Retina (tissue), 1 donor: Measurements from ENCODE around the gene RFK.
"Not testable (repeated sequence)": the region's sequence is repeated elsewhere in the genome, so short reads cannot be mapped to it uniquely, and the experiment has no call there.

Experiments used
- DNase-seq: peaks from one replicate; pipeline ENCODE4 v3.0.0-alpha.2; 2016

The RFK gene

DNA sequence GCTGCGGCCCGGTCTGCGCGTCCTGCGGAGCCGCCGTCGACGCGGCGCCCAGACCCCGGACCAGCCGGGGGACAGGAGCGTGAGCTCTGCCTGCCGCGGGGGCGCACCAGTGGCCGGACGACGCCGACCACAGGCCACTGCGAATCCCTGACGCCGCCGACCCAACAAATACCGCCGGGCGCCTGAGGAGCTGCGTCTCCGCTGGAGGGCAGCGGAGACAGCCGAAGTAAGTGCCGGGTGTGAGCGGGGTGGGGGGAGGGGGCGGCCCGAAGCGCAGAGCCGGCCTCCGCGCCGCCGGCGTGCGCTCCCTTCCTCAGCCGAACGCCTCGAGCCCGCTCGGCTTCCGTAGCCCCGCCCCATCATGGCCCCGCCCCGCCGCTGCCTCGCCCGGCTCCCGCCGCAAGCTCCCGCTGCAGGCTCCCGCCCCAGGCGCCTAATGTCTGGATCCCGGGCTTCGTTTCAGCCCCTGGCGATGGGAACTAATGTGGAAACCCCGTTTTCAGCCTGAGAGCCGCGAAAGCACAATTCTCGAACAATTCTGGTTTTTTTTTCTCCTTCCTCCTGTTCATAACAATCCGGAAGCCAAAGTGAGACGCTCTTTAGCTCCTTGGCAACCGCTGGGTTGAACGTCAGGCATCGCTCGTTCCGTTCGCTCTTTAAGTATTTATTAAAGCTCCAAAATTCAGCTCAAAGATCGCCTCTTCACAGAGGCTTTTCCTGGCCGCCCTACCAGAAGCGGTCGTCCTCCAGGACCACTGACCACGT is at the start of gene RFK:
TSS of gene RFK (minus strand) at position 232 of the 765 bp plus-strand sequence. CDS start 255 bp downstream, outside the sequence.
- DNase-seq: peak; percentile 96

DNA sequence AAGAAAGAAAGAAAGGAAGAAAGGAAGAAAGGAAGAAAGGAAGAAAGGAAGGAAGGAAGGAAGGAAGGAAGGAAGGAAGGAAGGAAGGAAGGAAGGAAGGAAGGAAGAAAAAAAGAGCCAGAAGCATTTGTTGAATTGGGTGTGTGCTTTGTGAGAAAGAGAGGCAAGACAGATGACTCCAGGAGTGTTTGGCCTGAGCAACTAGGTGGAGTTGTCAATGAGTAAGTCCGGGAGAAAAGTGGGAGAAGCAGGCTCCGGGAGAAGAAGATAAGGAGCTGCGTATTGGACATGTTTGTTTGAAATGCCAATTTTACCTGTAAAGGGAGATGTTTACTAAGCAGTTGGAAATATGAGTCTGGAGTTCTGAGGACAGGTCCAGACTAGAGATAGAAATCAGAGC is 49.7 kb upstream of the RFK start:
- DNase-seq: no peak

DNA sequence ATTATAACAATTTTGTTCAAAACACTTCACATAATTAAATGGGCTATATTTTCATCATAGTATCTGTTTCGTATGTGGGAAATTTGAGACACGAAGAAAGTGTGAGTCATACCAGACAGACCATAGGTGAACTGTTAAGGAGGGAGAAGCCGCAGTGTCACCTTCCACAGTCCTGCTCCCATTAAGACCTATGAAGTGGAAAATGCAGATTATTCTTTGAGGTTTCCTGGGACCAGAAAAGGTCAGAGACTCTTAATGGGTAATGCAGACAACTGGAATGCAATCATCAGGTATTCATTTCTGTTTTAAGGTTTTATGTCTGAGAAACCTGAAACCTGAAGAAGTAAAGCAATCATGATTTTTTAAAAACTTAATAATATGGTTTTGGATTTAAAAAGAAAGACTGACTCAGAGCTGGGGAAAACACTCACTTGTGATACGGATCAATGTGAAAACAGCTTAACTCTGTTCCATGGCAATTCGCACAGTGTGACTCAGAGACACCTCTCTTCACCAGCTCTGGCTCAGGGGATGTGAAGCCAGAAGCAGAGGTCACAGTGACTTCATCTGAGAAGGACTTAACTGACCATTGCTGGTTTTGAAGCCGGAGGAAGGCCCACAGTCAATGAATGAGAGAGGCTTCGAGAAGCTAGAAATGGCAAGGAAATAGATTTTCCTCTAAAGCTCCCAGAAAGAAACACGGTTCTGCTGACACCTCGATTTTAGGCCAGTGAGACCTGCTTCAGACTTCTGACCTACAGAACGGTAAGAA is 47.5 kb upstream of the RFK start:
- no peak for DNase-seq

DNA sequence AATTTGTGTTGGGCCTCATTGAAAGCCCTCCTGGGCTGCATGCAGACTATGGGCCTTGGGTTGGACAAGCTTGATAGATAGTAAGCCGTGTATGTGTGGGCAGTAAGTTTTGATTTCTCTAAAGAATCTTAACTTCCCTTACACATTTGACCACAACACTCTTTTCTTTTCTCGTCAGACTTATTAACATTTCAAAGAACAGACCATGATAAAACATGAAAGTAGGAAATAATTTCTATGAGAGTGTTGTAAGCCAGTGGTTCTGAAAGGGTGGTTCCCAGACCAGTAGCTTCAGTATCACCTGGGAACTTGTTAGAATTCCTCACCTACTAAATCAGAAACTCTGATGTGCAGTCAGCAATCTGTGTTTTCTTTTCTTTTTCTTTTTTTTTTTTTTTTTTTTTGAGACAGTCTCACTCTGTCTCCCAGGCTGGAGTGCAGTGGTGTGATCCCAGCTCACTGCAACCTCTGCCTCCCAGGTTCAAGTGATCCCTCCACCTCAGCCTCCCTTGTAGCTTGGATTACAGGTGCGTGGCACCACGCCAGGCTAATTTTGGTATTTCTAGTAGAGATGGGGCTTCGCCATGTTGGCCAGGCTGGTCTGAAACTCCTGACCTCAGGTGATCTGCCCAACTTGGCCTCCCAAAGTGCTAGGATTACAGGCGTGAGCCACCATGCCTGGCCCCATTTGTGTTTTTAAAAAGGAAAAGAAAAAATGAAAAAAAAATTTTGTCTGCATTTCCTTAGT is 44.8 kb upstream of the RFK start:
- DNase-seq: no peak

DNA sequence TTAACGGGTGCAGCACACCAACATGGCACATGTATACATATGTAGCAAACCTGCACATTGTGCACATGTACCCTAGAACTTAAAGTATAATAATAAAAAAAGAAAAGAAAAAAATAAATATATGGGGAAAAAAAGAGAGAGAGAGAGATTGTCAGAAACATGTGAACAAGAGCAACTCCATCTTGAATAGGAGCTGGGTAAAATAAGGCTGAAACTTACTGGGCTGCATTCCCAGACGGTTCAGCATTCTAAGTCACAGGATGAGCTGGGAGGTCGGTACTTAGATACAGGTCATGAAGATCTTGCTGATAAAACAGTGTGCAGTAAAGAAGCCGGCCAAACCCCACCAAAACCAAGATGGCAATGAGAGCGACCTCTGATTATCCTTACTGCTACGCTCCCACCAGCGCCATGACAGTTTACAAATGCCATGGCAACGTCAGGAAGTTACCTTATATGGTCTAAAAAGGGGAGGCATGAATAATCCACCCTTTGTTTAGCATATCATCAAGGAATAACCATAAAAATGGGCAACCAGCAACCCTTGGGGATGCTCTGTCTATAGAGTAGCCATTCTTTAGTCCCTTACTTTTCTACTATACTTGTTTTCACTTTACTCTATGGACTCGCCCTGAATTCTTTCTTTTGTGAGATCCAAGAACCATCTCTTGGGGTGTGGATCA is 42.9 kb upstream of the RFK start:
- not testable (repeated sequence) for DNase-seq

DNA sequence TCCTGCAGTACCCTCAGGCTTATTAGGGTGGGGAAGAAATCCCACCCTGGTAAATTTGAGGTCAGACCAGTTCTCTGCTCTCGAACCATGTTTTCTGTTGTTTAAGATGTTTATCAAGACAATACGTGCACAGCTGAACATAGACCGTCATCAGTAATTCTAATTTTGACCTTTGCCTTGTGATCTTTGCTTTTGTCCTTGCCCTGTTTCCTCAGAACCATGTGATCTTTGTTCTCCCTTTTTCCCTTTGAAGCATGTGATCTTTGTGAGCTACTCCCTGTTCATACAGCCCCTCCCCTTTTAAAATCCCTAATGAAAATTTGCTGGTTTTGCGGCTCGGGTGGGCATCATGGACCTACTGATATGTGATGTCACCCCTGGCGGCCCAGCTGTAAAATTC is 40.7 kb upstream of the RFK start:
- not testable (repeated sequence) for DNase-seq

DNA sequence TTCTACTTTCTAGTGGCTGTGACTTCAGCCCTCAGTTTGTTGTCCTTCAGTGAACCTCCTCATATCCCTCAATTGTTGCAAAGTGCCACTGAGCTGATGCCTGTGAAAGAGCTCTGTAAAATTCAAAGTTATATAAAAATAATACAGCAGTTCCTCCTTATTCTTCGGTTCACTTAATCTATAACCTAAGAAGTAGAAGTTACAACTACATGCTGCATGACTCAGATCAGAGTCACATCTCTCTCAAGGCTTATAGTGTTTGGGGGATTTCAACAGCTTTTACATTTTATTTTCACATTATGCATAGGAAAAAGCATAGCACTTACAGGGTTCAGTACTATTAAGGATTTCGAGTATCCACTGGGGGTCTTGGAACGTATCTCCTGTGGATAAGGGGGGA is 39.6 kb upstream of the RFK start:
- DNase-seq: no peak

DNA sequence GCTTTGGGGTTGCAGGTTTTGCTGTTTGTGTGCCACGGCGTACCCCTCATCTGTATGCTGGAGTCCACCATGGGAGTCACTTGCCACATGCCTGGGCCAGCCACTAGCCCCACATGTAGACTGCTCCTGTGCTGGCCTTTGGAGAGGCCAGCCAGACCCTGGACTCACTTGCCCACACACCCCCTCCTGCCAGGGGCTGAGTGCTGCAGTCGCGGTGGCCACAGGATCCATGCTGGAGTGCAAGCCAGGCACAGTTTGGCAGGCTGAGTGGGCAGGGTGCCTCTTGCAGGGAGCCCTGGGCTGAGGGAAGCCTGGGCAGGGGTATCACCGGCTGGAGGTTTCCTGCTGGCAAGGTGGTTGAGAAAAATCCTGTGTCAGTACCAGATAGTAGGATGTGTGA is 39.2 kb upstream of the RFK start:
- DNase-seq: no peak

DNA sequence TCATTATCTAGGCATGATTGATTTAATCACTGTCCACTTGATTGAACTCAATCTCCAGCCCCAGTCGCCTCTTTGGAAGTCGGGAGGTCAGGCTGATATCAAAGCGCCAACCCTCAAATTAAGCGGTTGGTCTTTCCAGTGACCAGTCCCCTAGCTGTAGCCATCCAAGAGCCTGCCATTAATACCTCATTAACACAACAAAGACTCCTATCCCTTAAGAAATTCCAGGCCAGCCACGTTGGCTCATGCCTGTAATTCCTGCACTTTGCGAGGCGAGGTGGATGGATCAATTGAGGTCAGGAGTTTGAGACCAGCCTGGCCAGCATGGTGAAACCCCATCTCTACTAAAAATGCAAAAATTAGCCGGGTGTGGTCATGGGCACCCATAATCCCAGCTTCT is 37.4 kb upstream of the RFK start:
- DNase-seq: no peak

DNA sequence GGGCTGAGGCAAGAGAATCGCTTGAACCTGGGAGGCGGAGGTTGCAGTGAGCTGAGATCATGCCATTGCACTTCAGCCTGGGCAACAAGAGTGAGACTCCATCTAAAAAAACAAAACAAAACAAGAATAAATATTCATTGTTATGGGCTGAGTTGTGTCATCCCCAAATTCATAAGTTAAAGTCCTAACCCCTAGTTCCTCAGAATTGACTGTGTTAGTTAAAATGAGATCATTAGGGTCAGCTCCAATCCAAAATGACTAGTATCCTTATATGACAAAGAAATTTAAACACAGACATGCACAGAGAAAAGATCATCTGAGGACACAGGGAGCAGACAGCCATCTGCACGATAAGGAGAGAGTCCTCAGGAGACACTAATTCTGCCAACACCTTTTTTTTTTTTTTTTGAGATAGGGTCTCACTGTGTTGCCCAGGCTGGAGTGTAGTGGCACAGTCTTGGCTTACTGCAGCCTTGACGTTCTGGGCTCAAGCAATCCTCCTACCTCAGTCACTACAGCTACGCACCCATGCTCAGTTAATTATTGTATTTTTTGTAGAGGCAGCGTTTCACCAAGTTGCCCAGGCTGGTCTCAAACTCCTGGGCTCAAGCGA is 32.7 kb upstream of the RFK start:
- no peak for DNase-seq

DNA sequence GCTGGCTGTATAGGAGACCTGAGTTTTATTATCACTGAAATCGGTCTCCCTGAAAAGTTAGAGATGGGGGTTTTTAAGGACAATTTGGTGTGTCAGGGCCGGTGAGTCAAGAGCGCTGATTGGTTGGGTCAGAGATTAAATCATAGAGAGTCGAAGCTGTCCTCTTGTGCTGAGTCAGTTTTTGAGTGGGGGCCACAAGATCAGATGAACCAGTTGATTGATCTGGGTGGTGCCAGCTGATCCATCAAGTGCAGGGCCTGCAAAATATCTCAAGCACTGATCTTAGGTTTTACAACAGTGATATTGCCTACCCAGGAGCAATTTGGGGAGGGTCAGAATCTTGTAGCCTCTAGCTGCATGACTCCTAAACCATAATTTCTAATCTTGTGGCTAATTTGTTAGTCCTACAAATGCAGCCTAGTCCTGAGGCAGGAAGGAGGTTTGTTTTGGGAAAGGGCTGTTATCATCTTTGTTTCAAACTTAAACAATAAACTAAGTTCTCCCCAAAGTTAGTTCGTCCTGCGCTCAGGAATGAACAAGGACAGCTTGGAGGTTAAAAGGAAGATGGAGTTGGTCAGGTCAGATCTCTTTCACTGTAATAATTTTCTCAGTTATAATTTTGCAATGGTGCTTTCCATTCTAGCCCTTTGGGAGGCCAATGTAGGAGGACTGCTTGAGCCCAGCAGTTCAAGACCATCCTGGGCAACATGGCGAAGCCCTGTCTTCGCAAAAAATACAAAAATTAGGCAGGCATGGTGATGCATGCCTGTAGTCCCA is 31.6 kb upstream of the RFK start:
- DNase-seq: no peak

DNA sequence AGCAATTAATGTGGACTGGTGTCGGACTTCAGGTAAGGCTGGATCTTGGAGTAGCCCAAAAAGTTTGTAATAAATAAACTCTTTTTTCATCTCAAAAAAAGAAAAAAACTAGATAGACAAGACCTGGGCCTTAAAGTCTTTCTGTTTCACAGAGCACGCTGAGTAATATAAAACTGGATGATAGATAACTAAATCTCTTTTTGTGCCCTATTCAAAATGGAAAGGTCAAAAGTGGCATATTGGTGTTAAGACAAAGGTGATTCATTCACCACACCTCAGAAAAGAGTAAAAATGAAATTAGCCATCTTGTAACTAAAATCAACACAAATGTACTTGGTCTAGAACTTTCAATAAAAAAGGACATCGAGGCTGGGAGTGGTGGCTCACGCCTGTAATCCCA is 30.3 kb upstream of the RFK start:
- no peak for DNase-seq

DNA sequence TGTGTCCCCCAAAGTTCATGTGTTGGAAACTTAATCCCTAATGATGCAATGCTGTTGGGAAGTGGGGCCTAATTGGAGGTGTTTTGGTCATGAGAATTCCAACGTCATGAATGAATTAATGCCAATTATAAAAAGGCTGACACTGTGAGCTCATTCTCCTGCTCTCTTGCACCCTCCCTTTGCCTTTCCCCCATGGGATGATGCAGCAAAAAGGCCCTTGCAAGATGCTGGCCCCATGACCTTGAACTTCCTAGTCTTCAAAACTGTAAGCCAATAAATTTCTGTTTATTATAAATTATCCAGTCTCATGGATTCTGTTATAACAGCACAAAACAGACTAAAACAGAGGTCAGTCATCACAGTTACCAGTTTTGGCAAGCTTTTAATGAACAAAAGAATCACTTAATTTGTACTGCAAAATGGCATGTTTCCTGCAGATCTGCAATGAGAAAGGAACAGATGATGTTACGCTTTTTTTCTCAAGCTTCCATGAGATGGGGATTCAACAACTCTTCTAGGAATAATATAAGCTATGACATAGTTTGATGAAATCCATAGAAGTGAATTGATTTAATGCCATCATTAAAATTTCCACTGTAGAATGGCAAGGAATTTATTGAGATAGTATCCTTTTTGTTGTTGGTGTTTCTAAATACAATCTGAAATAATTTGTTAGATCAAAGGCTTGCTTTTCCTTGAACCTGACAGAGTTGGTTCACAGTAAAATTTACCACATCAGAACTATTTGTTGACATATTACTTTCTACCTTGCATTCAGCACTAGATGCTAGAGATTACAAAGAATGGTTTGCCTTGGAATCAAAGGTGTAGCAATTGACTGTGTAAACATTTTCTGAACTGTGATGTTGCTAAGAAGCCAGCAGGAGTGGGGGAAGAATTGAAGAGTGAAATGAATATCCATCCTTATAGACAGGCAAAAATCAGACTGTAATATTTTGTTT is 29.3 kb upstream of the RFK start:
- DNase-seq: no peak

DNA sequence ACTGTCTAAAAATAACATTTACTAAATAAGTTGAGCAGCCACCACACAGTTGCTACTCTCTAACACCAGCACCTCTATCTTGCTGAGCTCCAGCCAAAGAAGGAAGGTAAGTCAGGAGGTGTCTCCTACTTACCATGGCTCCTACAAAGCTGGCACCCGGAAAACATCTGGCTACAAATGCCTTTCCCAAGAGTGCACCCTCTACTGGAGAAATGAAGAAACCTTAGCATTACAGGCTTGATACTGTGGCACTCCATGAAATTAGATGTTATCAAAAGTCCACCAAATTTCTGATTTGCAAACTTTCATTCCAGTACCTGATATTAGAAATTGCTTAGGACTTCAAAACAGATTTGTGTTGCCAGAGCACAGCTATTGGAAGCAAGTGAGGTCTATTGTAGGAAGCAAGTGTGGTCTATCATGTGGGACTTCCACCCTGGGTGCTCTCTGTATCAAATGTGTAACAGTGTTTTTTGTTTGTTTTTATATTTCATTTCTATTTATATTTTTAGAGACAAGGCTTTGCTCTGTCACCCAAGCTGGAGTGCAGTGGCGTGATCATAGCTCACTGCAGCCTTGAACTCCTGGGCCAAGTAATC is 25.7 kb upstream of the RFK start:
- no peak for DNase-seq

DNA sequence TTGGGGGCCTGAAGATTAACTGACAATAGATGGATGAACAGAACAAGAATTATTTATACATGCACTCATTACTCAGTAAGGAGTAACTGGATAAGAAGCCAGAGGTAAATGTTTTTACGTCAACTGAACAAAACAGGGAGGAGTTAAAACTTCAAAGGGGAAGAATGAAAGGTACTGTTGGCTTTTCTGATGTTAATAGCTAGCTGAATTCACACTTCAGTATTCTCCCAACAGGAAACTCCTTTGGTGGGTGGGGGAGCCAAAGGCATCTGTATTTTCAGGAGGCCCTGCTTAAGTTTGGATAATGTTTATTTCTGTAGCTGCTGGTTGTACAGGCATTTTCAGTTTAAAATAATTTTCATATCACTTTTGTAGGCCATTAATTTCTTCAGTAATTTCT is 23.2 kb upstream of the RFK start:
- no peak for DNase-seq

DNA sequence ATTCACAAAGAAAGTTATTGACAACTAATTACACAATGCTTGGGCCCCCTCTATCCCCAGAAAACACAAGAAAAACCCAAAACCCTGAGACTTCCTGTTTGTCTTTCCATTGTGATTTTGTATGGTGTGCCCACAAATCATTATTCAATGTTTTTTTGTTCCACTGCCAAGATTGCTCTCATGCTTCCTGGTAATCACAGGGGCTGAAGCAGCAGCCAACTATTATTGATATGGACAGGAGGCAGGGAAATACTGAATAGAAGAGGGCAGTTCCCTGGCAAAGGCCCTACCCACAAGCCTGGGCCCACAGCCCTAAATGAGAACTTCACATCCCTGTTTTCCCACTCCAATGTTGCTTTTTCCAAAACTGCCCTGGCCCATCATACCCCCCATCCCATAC is 21.5 kb upstream of the RFK start:
- DNase-seq: no peak

DNA sequence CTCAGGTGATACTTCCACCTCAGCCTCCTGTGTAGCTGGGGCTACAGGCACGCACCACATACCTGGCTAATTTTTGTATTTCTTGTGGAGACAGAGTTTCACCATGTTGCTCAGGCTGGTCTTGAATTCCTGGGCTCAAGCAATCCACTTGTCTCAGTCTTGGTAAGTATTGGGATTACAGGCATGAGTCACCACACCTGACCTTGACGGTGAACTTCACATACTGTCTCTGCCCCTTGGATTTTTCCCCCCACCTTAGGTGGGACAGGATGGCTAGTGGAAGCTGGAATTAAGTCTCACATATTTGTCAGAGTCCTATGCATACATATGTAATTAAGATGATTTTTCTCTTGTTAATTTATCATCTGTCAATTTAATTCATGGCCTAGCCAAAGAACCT is 20.9 kb upstream of the RFK start:
- no peak for DNase-seq

DNA sequence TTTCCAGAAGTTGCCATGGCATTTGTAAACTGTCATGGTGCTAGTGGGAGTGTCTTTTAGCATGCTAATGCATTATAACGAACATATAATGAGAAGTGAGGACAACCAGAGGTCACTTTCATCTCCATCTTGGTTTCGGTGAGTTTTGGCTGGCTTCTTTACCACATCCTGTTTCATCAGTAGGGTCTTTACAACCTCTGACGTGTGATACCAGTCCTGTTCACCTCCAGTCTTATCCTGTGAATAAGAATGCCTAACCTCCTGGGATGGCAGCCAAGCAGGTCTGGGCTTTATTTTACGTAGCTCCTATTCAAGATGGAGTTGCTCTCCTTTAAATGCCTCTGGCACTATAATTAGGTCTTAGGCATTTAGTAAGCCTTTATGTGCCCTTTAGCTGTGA is 20.4 kb upstream of the RFK start:
- no peak for DNase-seq

DNA sequence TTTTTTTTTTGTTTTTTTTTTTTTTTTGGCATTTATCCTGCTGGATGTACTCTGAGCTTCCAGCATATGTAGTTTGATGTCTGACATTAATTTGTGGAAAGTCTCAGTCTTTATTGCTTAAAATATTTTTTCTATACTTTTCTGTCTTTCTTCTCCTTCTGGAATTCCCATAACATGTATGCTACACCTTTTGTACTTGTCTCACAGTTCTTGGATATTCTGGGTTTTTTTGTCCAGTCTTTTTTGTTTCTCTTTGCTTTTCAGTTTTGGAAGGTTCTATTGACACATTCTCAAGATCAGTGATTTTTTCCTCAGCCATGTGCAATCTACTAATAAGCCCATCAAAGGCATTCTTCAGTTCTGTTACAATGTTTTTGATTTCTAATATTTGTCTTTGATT is 19.4 kb upstream of the RFK start:
- DNase-seq: no peak

DNA sequence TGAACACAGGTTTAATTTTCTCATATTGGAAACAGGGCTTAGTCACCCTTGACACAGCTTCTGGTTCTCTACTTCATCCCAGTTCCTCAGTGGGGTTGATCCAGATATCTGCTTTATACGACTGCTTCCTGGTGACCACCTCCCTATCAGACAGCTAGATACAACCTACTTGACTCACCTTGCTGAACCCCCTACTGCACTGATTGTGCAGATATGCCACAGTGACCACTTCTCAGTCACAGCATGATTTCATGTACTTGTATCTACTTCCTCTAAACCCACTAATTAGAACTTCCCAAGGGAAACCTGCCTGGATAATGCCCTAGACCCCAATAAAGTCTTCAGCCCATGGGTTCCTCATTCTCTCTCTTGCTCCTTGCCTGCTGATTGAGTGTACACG is 18.4 kb upstream of the RFK start:
- no peak for DNase-seq
